ENCODE measurements around the gene PPP1CB.

DNA sequence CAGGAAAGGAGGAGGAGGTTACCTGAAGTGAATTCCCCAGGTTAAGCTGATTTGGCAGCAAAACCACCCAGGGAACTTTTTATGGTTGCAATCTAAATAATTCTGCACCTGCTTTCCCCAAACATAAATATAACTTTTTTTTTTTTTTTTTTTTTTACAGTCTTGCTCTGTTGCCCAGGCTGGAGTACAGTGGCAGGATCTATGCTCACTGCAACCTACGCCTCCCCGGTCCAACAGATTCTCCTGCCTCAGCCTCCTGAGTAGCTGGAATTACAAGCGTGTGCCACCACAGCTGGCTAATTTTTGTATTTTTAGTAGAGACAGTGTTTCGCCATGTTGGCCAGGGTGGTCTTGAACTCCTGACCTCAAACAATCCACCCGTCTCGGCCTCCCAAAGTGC is 16.1 kb upstream of the PPP1CB start:
- no peak for TF ChIP-seq POLR2AphosphoS5 (IDR thresholded peaks at IDR 0.05)
- TF ChIP-seq, protein P1, sequence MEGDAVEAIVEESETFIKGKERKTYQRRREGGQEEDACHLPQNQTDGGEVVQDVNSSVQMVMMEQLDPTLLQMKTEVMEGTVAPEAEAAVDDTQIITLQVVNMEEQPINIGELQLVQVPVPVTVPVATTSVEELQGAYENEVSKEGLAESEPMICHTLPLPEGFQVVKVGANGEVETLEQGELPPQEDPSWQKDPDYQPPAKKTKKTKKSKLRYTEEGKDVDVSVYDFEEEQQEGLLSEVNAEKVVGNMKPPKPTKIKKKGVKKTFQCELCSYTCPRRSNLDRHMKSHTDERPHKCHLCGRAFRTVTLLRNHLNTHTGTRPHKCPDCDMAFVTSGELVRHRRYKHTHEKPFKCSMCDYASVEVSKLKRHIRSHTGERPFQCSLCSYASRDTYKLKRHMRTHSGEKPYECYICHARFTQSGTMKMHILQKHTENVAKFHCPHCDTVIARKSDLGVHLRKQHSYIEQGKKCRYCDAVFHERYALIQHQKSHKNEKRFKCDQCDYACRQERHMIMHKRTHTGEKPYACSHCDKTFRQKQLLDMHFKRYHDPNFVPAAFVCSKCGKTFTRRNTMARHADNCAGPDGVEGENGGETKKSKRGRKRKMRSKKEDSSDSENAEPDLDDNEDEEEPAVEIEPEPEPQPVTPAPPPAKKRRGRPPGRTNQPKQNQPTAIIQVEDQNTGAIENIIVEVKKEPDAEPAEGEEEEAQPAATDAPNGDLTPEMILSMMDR (IDR thresholded peaks at IDR 0.05) = no peak
- no peak for TF ChIP-seq EP300 (IDR thresholded peaks at IDR 0.05)
- TF ChIP-seq POLR2A (IDR thresholded peaks at IDR 0.05) = no peak
